ENCODE measurements around the gene UBR3.
A peak's percentile ranks its signal among the peaks of the same experiment; 100 is the strongest.
"Not testable (repeated sequence)": the region's sequence is repeated elsewhere in the genome, so short reads cannot be mapped to it uniquely, and the experiment has no call there.

UBR3 gene

DNA sequence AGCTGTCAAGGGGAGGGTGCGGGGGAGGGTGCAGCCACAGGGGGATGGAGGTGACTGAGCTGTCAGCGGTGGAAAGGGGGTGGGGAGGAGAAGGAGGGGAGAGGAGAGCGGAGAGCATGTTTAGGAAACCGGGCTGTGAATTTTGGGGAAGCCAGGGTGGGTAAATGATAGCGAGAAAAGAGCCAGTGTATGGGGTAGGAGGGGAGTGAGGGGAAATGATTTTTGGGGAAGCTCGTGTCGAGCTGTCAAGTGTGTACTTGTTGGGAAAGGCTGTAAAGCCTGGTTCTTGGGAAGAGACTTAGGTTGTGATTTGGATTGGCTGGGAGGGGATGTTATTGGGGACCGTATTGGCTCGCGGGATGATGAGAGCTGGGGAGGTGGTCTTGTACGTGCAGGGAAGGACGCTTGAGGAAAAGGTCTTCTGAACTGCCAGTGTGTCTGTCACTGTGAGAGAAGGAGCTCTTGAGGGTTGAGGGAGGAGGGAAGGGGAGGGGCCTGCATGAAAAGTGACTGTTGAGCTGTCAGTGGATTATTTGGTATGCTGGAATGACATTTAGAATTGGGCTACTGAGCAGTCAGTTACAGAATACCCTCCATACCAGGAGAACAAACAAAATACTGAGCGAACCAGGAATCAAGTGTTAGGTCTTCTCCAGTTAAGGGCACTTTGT lies 1.0 kb downstream of the UBR3 start:
- peaks cover 5% of the 10 kb centered on the region for H3K27me3 Mint-ChIP-seq (ENCODE audit: low read depth)
- TF ChIP-seq, protein P1, sequence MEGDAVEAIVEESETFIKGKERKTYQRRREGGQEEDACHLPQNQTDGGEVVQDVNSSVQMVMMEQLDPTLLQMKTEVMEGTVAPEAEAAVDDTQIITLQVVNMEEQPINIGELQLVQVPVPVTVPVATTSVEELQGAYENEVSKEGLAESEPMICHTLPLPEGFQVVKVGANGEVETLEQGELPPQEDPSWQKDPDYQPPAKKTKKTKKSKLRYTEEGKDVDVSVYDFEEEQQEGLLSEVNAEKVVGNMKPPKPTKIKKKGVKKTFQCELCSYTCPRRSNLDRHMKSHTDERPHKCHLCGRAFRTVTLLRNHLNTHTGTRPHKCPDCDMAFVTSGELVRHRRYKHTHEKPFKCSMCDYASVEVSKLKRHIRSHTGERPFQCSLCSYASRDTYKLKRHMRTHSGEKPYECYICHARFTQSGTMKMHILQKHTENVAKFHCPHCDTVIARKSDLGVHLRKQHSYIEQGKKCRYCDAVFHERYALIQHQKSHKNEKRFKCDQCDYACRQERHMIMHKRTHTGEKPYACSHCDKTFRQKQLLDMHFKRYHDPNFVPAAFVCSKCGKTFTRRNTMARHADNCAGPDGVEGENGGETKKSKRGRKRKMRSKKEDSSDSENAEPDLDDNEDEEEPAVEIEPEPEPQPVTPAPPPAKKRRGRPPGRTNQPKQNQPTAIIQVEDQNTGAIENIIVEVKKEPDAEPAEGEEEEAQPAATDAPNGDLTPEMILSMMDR (IDR thresholded peaks at IDR 0.05; ENCODE audit: unreplicated experiment in 3 of 3) = no peak
- peaks cover 46% of the 10 kb centered on the region for H3K4me1 Mint-ChIP-seq
- H3K4me3 Mint-ChIP-seq = peak overlapping the region; percentile 92 to 98 (median 97)
- H3K36me3 Mint-ChIP-seq (ENCODE audit: low read depth) = peaks cover 25% of the 10 kb centered on the region
- H3K27ac Mint-ChIP-seq = peak overlapping the region; percentile 78 to 93 (median 93)
- no peaks in the 10 kb centered on the region for H3K9me3 Mint-ChIP-seq

DNA sequence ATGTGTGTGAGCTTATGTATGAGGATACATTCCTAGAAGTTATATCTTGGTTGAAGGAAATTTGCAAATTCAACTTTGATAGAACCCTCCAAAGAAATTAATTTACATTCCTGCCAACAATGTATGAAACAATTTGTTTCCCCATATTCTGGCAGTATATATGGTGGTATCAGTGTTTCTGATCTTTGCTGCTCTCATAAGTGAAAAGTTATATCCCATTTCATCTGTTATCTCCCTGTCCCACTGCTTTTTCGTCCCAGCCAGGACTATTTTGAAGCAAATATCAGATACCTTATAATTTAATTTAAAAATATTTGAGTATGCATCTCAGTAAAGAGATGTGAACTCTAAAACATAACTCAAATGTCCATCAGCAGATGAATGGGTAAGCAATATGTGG lies 7.1 kb downstream of the UBR3 start:
- TF ChIP-seq, protein P1 (IDR thresholded peaks at IDR 0.05; ENCODE audit: unreplicated experiment in 3 of 3) = no peak
- Mint-ChIP-seq H3K36me3 (ENCODE audit: low read depth) (peaks cover 25% of the 10 kb centered on the region), H3K9me3 (no peaks in the 10 kb centered on the region), H3K4me1 (peaks cover 30% of the 10 kb centered on the region), H3K27ac (no peak overlapping the region), H3K27me3 (ENCODE audit: low read depth) (no peaks in the 10 kb centered on the region), H3K4me3 (no peak overlapping the region)

DNA sequence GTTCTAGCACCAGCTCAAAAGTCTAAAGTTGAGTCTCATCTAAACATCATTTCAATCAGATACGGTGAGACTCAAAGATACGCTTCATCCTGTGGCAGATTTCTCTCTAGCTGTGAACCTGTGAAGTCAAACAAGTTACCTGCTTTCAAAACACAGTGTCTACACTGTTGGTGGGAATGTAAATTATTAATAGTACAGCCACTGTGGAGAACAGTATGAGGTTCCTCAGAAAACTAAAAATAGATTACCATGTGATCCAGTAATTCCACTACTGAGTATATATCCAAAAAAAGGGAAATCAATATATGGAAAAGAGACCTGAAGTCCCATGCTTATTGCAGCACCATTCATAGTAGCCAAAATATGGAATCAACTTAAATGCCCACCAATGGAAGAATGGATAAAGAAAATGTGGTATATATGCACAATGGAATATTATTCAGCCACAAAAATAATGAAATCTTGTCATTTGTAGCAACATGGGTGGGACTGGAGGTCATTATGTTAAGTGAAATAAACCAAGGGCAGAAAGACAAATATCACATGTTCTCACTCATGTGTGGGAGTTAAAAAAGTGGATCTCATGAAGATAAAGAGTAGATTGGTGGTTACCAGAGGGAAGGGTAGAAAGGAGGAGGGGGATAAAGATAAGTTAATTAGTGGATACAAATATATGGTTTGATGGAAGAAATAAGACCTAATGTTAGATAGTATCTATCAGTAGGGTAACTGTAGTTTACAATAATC lies 11.7 kb downstream of the UBR3 start:
- H3K4me3 Mint-ChIP-seq = peak overlapping the region in 1 of 3 experiments; percentile 6
- TF ChIP-seq, protein P1 (IDR thresholded peaks at IDR 0.05; ENCODE audit: unreplicated experiment in 3 of 3) = no peak
- peaks cover 34% of the 10 kb centered on the region for H3K4me1 Mint-ChIP-seq
- no peaks in the 10 kb centered on the region for H3K9me3 Mint-ChIP-seq
- H3K27ac Mint-ChIP-seq = peak overlapping the region; percentile 89 to 93 (median 90)
- peaks cover 30% of the 10 kb centered on the region for H3K36me3 Mint-ChIP-seq (ENCODE audit: low read depth)
- H3K27me3 Mint-ChIP-seq (ENCODE audit: low read depth) = no peaks in the 10 kb centered on the region

- peak overlapping the region in 2 of 3 experiments; percentile 12 to 15 for H3K4me3 Mint-ChIP-seq
- H3K36me3 Mint-ChIP-seq (ENCODE audit: low read depth) = peaks cover 33% of the 10 kb centered on the region
- H3K27me3 Mint-ChIP-seq (ENCODE audit: low read depth) = no peaks in the 10 kb centered on the region
- TF ChIP-seq, protein P1 (IDR thresholded peaks at IDR 0.05; ENCODE audit: unreplicated experiment in 3 of 3) = no peak
- peaks cover 40% of the 10 kb centered on the region for H3K4me1 Mint-ChIP-seq
- peak overlapping the region; percentile 89 to 93 (median 90) for H3K27ac Mint-ChIP-seq
- H3K9me3 Mint-ChIP-seq = no peaks in the 10 kb centered on the region
These were observed 12.9 kb downstream of the UBR3 start for GRCh38 chr2:169839954-169840746.

- TF ChIP-seq, protein P1 (IDR thresholded peaks at IDR 0.05; ENCODE audit: unreplicated experiment in 3 of 3) = no peak
- no peaks in the 10 kb centered on the region for H3K27me3 Mint-ChIP-seq (ENCODE audit: low read depth)
- peaks cover 40% of the 10 kb centered on the region for H3K4me1 Mint-ChIP-seq
- H3K27ac Mint-ChIP-seq = peak overlapping the region; percentile 89 to 93 (median 90)
- no peaks in the 10 kb centered on the region for H3K9me3 Mint-ChIP-seq
- no peak overlapping the region for H3K4me3 Mint-ChIP-seq
- peaks cover 32% of the 10 kb centered on the region for H3K36me3 Mint-ChIP-seq (ENCODE audit: low read depth)
These were observed 13.5 kb downstream of the UBR3 start for GRCh38 chr2:169840747-169841142.

DNA sequence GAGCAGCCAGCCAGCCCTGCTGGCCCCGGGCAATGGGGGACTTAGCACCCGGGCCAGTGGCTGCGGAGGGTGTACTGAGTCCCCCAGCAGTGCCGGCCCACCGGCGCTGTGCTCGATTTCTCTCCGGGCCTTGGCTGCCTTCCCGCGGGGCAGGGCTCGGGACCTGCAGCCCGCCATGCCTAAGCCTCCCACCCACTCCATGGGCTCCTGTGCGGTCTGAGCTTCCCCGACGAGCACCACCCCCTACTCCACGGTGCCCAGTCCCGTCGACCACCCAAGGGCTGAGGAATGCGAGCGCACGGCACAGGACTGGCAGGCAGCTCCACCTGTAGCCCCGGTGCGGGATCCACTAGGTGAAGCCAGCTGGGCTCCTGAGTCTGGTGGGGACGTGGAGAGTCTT lies 14.4 kb downstream of the UBR3 start:
- Mint-ChIP-seq H3K27ac (peak overlapping the region in 1 of 3 experiments; percentile 67), H3K4me1 (peaks cover 40% of the 10 kb centered on the region), H3K36me3 (ENCODE audit: low read depth) (peaks cover 36% of the 10 kb centered on the region)
- not testable (repeated sequence) for H3K4me3 Mint-ChIP-seq; H3K27me3 Mint-ChIP-seq (ENCODE audit: low read depth); H3K9me3 Mint-ChIP-seq
